AG09319 (cell line): ENCODE results near the gene MRPL40.

Experiments used
- DNase-seq: peaks from one replicate; pipeline ENCODE4 v3.0.0-alpha.2; 2010; ENCODE audit warnings: low read depth; ENCODE audit errors: extremely low read depth
- TF ChIP-seq, protein P1 (sequence below): IDR thresholded peaks from 2 replicates; pipeline ENCODE4 v1.5.1; 2011; ENCODE audit warnings: low read depth, mild to moderate bottlenecking, inconsistent platforms, low read length, moderate library complexity

The MRPL40 gene

DNA sequence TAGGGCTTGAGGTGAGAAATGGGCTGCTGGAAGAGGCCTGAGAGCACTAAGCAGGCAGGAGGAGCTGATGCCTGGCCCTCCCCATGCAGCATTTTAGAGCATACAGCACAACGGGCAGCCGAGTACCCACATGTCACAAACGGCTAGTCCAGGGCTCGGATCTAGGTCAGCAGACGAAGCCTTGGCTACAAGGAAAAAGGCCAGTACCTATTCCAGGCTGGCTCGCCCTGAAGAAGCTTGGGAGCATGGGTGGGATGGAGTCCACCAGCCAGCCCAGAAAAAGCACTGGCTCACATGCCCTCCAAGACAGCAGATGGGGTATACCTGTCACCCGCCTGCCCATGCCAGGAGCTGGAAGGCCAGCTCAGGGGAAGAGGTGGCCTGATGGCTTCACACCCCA is 37.1 kb downstream of the MRPL40 start:
- no peak for DNase-seq
- TF ChIP-seq, protein P1, sequence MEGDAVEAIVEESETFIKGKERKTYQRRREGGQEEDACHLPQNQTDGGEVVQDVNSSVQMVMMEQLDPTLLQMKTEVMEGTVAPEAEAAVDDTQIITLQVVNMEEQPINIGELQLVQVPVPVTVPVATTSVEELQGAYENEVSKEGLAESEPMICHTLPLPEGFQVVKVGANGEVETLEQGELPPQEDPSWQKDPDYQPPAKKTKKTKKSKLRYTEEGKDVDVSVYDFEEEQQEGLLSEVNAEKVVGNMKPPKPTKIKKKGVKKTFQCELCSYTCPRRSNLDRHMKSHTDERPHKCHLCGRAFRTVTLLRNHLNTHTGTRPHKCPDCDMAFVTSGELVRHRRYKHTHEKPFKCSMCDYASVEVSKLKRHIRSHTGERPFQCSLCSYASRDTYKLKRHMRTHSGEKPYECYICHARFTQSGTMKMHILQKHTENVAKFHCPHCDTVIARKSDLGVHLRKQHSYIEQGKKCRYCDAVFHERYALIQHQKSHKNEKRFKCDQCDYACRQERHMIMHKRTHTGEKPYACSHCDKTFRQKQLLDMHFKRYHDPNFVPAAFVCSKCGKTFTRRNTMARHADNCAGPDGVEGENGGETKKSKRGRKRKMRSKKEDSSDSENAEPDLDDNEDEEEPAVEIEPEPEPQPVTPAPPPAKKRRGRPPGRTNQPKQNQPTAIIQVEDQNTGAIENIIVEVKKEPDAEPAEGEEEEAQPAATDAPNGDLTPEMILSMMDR: no peak

DNA sequence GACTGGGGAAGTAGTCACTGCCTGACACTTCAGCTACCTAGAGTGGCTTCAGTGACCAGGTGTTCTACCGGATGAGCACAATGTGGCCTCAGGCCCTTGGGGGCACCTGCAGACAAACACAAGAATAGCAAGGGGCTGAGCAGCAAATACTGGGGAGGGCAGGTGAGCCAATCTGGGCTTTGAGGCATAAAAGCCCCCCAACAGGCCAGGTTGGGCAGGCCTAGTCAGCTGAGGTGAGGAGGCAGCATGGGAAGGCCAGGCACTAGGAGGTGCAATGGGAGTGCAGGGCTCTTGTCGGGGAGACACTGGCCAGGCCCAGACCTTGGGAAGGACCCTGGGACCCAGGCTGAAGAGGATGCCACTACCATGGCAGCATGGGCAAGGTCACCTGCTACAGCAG is 37.7 kb downstream of the MRPL40 start:
- TF ChIP-seq, protein P1: no peak
- DNase-seq: no peak

DNA sequence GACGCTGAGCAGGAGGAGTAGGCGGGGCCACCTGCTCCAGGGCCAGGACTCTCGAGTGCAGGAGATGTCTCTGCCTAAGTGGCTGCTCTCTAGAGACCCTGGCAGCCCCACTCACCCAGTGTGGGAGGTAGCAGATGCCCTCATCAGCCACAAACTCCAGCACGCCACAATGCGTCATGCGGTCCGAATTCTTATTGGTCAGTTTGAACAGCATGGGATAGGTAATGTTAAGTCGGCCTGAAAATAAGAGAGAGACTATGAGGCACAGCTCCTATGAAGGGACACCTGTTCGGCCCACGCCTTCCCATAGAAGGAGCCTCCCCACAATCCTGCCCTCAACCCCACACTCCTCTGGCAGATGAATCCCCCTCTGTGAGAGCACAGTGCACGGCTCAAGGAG is 39.2 kb downstream of the MRPL40 start:
- DNase-seq: no peak
- TF ChIP-seq, protein P1: no peak

DNA sequence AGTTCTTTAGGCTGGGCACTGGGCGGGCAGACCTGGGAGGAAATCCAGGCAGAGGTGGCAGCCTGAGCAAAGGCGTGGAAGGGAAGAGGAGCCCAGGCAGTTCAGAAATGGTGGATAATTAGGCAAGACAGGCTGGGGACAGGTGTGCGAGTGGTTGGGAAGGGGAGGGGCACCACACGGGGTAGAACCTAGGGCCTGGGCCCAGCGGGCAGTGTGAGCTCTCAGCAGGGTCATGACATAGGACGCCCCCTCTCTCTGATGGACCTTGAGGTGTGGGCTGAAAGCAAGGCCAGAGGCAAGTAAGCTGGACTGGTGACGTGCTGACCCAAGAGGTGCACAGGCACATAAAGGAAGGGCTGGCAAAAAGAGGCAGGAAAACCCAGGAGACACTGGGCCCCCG is 39.9 kb downstream of the MRPL40 start:
- TF ChIP-seq, protein P1: no peak
- DNase-seq: no peak

DNA sequence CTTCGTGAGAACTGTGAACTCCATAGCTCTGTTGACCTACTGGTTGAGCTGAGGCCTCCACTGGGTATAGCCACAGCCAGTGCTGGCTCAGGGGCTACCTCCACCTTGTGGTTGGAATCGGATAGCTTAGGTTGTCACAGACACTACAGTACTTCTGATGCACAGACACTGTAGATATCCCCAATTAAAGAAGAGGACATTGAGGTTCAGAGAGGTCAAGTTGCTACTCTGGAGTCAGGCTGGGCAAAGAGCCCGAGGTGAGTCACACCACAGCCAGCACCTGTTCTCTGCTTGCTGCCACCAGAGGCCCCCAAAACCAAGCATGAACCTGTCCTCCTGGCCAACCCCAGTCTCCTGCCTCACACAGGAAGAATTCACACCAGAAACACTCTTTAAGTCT is 41.2 kb downstream of the MRPL40 start:
- DNase-seq: no peak
- TF ChIP-seq, protein P1: no peak

- DNase-seq: no peak
- TF ChIP-seq, protein P1: no peak
Observed at GRCh38 chr22:19476023-19476422, 43.7 kb downstream of the MRPL40 start.

- DNase-seq: no peak
- TF ChIP-seq, protein P1: peak; percentile 21; the same call in 1 of the 2 replicates
Observed at GRCh38 chr22:19477321-19478044, 45.1 kb downstream of the MRPL40 start.
